Kidney (tissue), 14 donors: Measurements from ENCODE around the gene ARHGEF12. TPM values are rescaled to one million over a fixed set of nuclear protein-coding genes. Genes with fewer than 3 reads are reported as not detected.

ENCODE experiments used
- DNase-seq, 5 donors: peaks; one replicate each; pipeline ENCODE4 v3.0.0-alpha.2; 2013 to 2020
- FAIRE-seq: peaks from 2 replicates; lab custom pipeline; 2012; peaks lifted over from hg19 to GRCh38; lab: Jason Lieb, UNC
- H3K27ac ChIP-seq, 2 donors: one replicate each; pipeline ENCODE4 v1.7.0; 2013; ENCODE audit warnings: low read depth in 2 of 2, low read length in 2 of 2, inconsistent platforms in 1 of 2
- H3K27me3 ChIP-seq: one replicate; pipeline ENCODE4 v1.7.1; 2013; ENCODE audit warnings: low read length, inconsistent platforms; ENCODE audit not compliant: control insufficient read depth, insufficient read depth
- H3K36me3 ChIP-seq, 3 donors: one replicate each; pipeline versions ENCODE4 v1.7.0 to v1.7.1; 2013; ENCODE audit warnings: low read length in 3 of 3, control low read depth in 1 of 3, inconsistent platforms in 1 of 3; ENCODE audit not compliant: insufficient read depth in 3 of 3, control insufficient read depth in 2 of 3
- H3K4me1 ChIP-seq, 3 donors: one replicate each; pipeline versions ENCODE4 v1.7.0 to v1.7.1; 2013; ENCODE audit warnings: low read length in 3 of 3, inconsistent platforms in 1 of 3, low read depth in 1 of 3; ENCODE audit not compliant: control insufficient read depth in 2 of 3, insufficient read depth in 2 of 3
- H3K4me3 ChIP-seq, 3 donors: one replicate each; pipeline versions ENCODE4 v1.7.0 to v1.8.1; 2013; ENCODE audit warnings: low read length in 3 of 3, control low read depth in 1 of 3, inconsistent platforms in 1 of 3
- H3K9ac ChIP-seq, 3 donors: one replicate each; pipeline versions ENCODE4 v1.7.0 to v1.7.1; 2013; ENCODE audit warnings: low read length in 3 of 3, control low read depth in 1 of 3, inconsistent platforms in 1 of 3
- H3K9me3 ChIP-seq, 3 donors: one replicate each; pipeline versions ENCODE4 v1.7.0 to v1.7.1; 2013; ENCODE audit warnings: low read length in 3 of 3, control low read depth in 1 of 3, inconsistent platforms in 1 of 3; ENCODE audit not compliant: control insufficient read depth in 2 of 3, insufficient read depth in 1 of 3
- CTCF ChIP-seq: IDR thresholded peaks from 3 replicates; pipeline ENCODE4 v1.5.1; 2012; ENCODE audit warnings: mild to moderate bottlenecking, moderate library complexity, borderline replicate concordance; ENCODE audit not compliant: insufficient read depth; ENCODE audit errors: extremely low read depth
- intact Hi-C: fragments of 100-400 bp; cut with DNase I; formaldehyde crosslinking; loops from one replicate; pipeline ENCODE4 v1.11.1; 2022
- polyA plus RNA-seq: library from polyadenylated mRNA; stranded (reverse); fragments of 350-450 nt; fragmentation: Illumina TruSeq; extraction: RNeasy Lipid Tissue Mini Kit (QIAGEN cat#74804); gene quantifications from one replicate; pipeline ENCODE4 v1.2.3, GENCODE V29; 2014; ENCODE audit warnings: low read depth, low replicate concordance; ENCODE audit not compliant: insufficient read depth
- total RNA-seq: library from RNA; stranded (reverse); fragmentation: NEBNext Ultra II Directional; extraction: Animal tissue kit (Norgen Biotek cat#: 25700); gene quantifications from one replicate; pipeline ENCODE4 v1.2.1, GENCODE V29; 2021
- donor health status: control.
- donor health status: control.
- donor health status: control.
- donor health status: control.
- donor health status: control.
- donor health status: DM: yes; HTN: yes; CAD: no.
- donor health status: Normal renal cell carcinoma (clear cell type).

ARHGEF12 gene
- total and polyA plus RNA-seq, 2 donors from 2014 or later, result 21.1 to 161 TPM

GRCh38 chr11:120527111-120527761 lies 191.0 kb downstream of the ARHGEF12 start:
- DNase-seq (peak; percentile 43 to 83 (median 61)), FAIRE-seq (no peak)
- Histone ChIP-seq H3K27me3 (no peaks in the 10 kb centered on the region), H3K36me3 (no peaks in the 10 kb centered on the region), H3K9ac (no peak overlapping the region), H3K4me3 (no peak overlapping the region), H3K27ac (no peak overlapping the region), H3K9me3 (no peaks in the 10 kb centered on the region), H3K4me1 (no peaks in the 10 kb centered on the region)
- no peak for TF ChIP-seq CTCF
- intact Hi-C loops, result no loop called here

GRCh38 chr11:120528749-120529148 lies 192.5 kb downstream of the ARHGEF12 start:
- Histone ChIP-seq H3K36me3 (no peaks in the 10 kb centered on the region), H3K27me3 (no peaks in the 10 kb centered on the region), H3K9me3 (no peaks in the 10 kb centered on the region), H3K4me1 (no peaks in the 10 kb centered on the region), H3K9ac (no peak overlapping the region), H3K4me3 (no peak overlapping the region), H3K27ac (no peak overlapping the region)
- FAIRE-seq (no peak), DNase-seq (peak in 1 of 5 donors; percentile 8)
- intact Hi-C loops, result no loop called here
- no peak for TF ChIP-seq CTCF

- peak in 1 of 5 donors; percentile 29 for DNase-seq
- Histone ChIP-seq H3K9ac (no peak overlapping the region), H3K4me1 (no peaks in the 10 kb centered on the region), H3K27me3 (no peaks in the 10 kb centered on the region), H3K9me3 (no peaks in the 10 kb centered on the region), H3K4me3 (no peak overlapping the region), H3K36me3 (no peaks in the 10 kb centered on the region), H3K27ac (no peak overlapping the region)
- intact Hi-C loops, result no loop called here
- no peak for TF ChIP-seq CTCF
- FAIRE-seq, result no peak
These were observed 193.0 kb downstream of the ARHGEF12 start for GRCh38 chr11:120529214-120529613.

GRCh38 chr11:120529911-120530310 lies 193.7 kb downstream of the ARHGEF12 start:
- Histone ChIP-seq H3K27ac (no peak overlapping the region), H3K9ac (no peak overlapping the region), H3K36me3 (no peaks in the 10 kb centered on the region), H3K4me3 (no peak overlapping the region), H3K9me3 (no peaks in the 10 kb centered on the region), H3K27me3 (no peaks in the 10 kb centered on the region), H3K4me1 (no peaks in the 10 kb centered on the region)
- no peak for TF ChIP-seq CTCF
- no peak for FAIRE-seq
- DNase-seq, result peak in 1 of 5 donors; percentile 10
- intact Hi-C loops, result no loop called here
